SK-N-SH treated with all-trans-retinoic acid at 6 μM for 48 hours (cell line): ENCODE data around the gene RBFOX1.

Experiments
- ATAC-seq: fragments of 200-7000 bp; cut with Tn5 transposase; 3 replicates; pipeline ENCODE4 v1.9.1; 2020; ENCODE audit warnings: mild to moderate bottlenecking, moderate library complexity
- ARNTL ChIP-seq: fragments of 450-650 bp; formaldehyde crosslinking; IDR thresholded peaks from 2 replicates; pipeline ENCODE4 v1.5.0; 2020; ENCODE audit warnings: low read depth, mild to moderate bottlenecking, moderate library complexity, borderline replicate concordance
- BACH2 ChIP-seq: fragments of 250-450 bp; sonication (Bioruptor Pico); IDR thresholded peaks from 2 replicates; pipeline ENCODE4 v1.9.0; 2021; ENCODE audit warnings: mild to moderate bottlenecking, borderline replicate concordance
- CSDC2 ChIP-seq: fragments of 250-450 bp; sonication (Bioruptor Pico); IDR thresholded peaks from 2 replicates; pipeline ENCODE4 v1.5.0; 2020; ENCODE audit warnings: mild to moderate bottlenecking, moderate library complexity
- ESRRG ChIP-seq: fragments of 250-450 bp; sonication (Bioruptor Pico); IDR thresholded peaks from 2 replicates; pipeline ENCODE4 v1.6.1; 2021; ENCODE audit warnings: mild to moderate bottlenecking
- GLIS3 ChIP-seq: fragments of 250-450 bp; sonication (Bioruptor Pico); IDR thresholded peaks from 2 replicates; pipeline ENCODE4 v1.5.0; 2020; ENCODE audit warnings: mild to moderate bottlenecking, moderate library complexity
- ISL1 ChIP-seq: fragments of 250-450 bp; sonication (Bioruptor Pico); IDR thresholded peaks from 2 replicates; pipeline ENCODE4 v2.1.2; 2022; ENCODE audit warnings: mild to moderate bottlenecking, moderate library complexity
- RARB ChIP-seq: fragments of 250-450 bp; sonication (Bioruptor Pico); IDR thresholded peaks from 2 replicates; pipeline ENCODE4 v1.8.0; 2021; ENCODE audit warnings: mild to moderate bottlenecking, moderate library complexity
- SNAI2 ChIP-seq: fragments of 250-450 bp; sonication (Bioruptor Pico); IDR thresholded peaks from 2 replicates; pipeline ENCODE4 v1.5.0; 2020; ENCODE audit warnings: mild to moderate bottlenecking, moderate library complexity
- TCF4 ChIP-seq: fragments of 250-450 bp; sonication (Bioruptor Pico); IDR thresholded peaks from 2 replicates; pipeline ENCODE4 v1.8.0; 2021; ENCODE audit warnings: mild to moderate bottlenecking, moderate library complexity, borderline replicate concordance
- TOX ChIP-seq: fragments of 250-450 bp; sonication (Bioruptor Pico); IDR thresholded peaks from 2 replicates; pipeline ENCODE4 v1.8.0; 2021; ENCODE audit warnings: mild to moderate bottlenecking, moderate library complexity, borderline replicate concordance
- ZC3H10 ChIP-seq: fragments of 250-450 bp; sonication (Bioruptor Pico); IDR thresholded peaks from 2 replicates; pipeline ENCODE4 v1.5.1; 2021; ENCODE audit warnings: mild to moderate bottlenecking, moderate library complexity
- ZFP3 ChIP-seq: fragments of 250-450 bp; sonication (Bioruptor Pico); IDR thresholded peaks from 2 replicates; pipeline ENCODE4 v1.5.0; 2020; ENCODE audit warnings: mild to moderate bottlenecking, moderate library complexity
- ZFP30 ChIP-seq: fragments of 450-650 bp; formaldehyde crosslinking; IDR thresholded peaks from 2 replicates; pipeline ENCODE4 v1.5.0; 2022; ENCODE audit warnings: mild to moderate bottlenecking, moderate library complexity
- ZNF565 ChIP-seq: fragments of 450-650 bp; formaldehyde crosslinking; conservative IDR thresholded peaks from 2 replicates; pipeline ENCODE4 v1.5.0; 2020; ENCODE audit warnings: low read depth, mild to moderate bottlenecking, moderate library complexity
- ZNF8 ChIP-seq: fragments of 450-650 bp; formaldehyde crosslinking; IDR thresholded peaks from 2 replicates; pipeline ENCODE4 v1.5.0; 2020; ENCODE audit warnings: mild to moderate bottlenecking, moderate library complexity
- TF ChIP-seq, protein P1 (sequence below): fragments of 250-450 bp; sonication (Bioruptor Pico); IDR thresholded peaks from 2 replicates; pipeline ENCODE4 v1.5.1; 2020; ENCODE audit warnings: low read depth, mild to moderate bottlenecking, moderate library complexity
- TF ChIP-seq, protein P2 (sequence below): fragments of 250-450 bp; sonication (Bioruptor Pico); IDR thresholded peaks from 2 replicates; pipeline ENCODE4 v1.5.0; 2020; ENCODE audit warnings: mild to moderate bottlenecking, moderate library complexity
- TF ChIP-seq, protein P3 (sequence below): fragments of 250-450 bp; sonication (Bioruptor Pico); IDR thresholded peaks from 2 replicates; pipeline ENCODE4 v1.8.0; 2020; ENCODE audit warnings: mild to moderate bottlenecking, moderate library complexity, borderline replicate concordance
- TF ChIP-seq, protein P4 (sequence below): fragments of 250-450 bp; sonication (Bioruptor Pico); IDR thresholded peaks from 2 replicates; pipeline ENCODE4 v1.8.0; 2021; ENCODE audit warnings: low read depth, mild to moderate bottlenecking, moderate library complexity, borderline replicate concordance
- TF ChIP-seq, protein P5 (sequence below): fragments of 250-450 bp; sonication (Bioruptor Pico); IDR thresholded peaks from 2 replicates; pipeline ENCODE4 v1.5.1; 2021; ENCODE audit warnings: mild to moderate bottlenecking, moderate library complexity

Gene RBFOX1

DNA sequence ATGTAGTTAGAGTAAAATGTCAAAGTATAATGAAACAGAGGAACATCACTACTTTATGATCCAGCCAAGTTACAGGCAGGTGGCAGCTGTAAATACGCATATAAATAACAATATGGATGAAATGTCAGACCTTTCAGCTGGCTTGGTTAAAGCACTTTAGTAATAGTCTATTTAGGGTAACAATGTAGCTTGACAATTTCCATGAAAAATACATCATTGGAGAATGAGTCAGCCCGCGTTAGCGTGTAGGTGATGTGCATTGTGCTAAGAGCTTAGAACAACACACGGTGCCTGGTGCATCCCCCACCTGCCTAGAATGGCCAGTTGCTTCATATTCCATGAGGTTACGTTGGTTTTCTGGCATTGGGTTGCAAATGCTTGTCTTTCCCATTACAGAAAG lies 119.4 kb downstream of the RBFOX1 start (continued):
- no peak for TF ChIP-seq RARB (CRISPR knock-in tag)
- no peak for TF ChIP-seq ISL1 (CRISPR knock-in tag)
- TF ChIP-seq BACH2 (CRISPR knock-in tag): no peak
- TF ChIP-seq ESRRG (CRISPR knock-in tag): no peak
- no peak for TF ChIP-seq ZFP30 (CRISPR knock-in tag)
- no peak for TF ChIP-seq ZFP3 (CRISPR knock-in tag)
- TF ChIP-seq CSDC2 (CRISPR knock-in tag): no peak
- no peak for TF ChIP-seq SNAI2 (CRISPR knock-in tag)
- TF ChIP-seq, all 23 proteins: peak for 0

DNA sequence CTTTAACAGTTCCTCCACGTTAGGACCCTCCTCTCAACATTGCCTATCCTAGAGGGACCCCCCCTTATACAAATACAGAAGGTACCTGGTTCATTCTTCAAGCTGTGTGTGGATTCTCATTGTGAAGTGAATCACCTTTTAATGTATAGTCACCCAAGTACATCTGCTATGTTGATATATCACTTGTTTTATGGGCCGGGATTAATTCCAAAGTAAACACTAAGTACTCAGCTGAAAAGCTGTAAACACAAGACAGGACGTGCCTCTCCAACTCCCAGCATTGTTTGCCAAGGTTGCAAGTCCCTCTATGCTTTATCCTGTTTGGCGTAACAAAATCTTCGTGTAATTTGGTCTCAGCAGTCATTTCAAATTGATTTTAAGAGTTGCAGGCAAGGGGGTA lies 123.6 kb downstream of the RBFOX1 start:
- ATAC-seq: no peak

DNA sequence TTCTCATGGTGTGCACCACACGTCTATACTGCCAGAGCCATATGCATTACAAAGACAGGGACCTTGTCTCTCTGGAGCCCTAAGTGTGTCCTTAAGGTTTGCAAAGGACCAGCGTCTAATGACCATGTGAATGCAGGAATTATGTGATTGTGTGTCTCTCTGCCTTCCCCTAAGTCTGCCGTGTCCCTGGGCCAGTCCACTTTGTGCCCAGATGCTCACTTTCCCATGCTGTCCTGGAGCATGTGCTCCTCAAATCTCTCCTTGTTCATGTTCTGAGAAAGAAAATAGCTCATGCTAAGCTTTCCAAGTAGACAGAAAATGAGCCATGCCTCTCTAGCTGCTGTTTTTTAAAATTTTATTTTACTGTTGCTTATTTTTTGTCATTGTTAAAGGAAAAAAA lies 125.5 kb downstream of the RBFOX1 start:
- TF ChIP-seq ZNF565 (CRISPR knock-in tag) (no peak), ZNF8 (CRISPR knock-in tag) (no peak), TOX (no peak), ESRRG (CRISPR knock-in tag) (no peak), BACH2 (CRISPR knock-in tag) (no peak), TCF4 (CRISPR knock-in tag) (no peak), ZFP30 (CRISPR knock-in tag) (no peak), GLIS3 (CRISPR knock-in tag) (no peak), ARNTL (no peak)
- TF ChIP-seq, protein P1, sequence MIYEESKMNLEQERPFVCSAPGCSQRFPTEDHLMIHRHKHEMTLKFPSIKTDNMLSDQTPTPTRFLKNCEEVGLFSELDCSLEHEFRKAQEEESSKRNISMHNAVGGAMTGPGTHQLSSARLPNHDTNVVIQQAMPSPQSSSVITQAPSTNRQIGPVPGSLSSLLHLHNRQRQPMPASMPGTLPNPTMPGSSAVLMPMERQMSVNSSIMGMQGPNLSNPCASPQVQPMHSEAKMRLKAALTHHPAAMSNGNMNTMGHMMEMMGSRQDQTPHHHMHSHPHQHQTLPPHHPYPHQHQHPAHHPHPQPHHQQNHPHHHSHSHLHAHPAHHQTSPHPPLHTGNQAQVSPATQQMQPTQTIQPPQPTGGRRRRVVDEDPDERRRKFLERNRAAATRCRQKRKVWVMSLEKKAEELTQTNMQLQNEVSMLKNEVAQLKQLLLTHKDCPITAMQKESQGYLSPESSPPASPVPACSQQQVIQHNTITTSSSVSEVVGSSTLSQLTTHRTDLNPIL (CRISPR knock-in tag): no peak
- TF ChIP-seq, protein P2, sequence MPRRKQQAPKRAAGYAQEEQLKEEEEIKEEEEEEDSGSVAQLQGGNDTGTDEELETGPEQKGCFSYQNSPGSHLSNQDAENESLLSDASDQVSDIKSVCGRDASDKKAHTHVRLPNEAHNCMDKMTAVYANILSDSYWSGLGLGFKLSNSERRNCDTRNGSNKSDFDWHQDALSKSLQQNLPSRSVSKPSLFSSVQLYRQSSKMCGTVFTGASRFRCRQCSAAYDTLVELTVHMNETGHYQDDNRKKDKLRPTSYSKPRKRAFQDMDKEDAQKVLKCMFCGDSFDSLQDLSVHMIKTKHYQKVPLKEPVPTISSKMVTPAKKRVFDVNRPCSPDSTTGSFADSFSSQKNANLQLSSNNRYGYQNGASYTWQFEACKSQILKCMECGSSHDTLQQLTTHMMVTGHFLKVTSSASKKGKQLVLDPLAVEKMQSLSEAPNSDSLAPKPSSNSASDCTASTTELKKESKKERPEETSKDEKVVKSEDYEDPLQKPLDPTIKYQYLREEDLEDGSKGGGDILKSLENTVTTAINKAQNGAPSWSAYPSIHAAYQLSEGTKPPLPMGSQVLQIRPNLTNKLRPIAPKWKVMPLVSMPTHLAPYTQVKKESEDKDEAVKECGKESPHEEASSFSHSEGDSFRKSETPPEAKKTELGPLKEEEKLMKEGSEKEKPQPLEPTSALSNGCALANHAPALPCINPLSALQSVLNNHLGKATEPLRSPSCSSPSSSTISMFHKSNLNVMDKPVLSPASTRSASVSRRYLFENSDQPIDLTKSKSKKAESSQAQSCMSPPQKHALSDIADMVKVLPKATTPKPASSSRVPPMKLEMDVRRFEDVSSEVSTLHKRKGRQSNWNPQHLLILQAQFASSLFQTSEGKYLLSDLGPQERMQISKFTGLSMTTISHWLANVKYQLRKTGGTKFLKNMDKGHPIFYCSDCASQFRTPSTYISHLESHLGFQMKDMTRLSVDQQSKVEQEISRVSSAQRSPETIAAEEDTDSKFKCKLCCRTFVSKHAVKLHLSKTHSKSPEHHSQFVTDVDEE (CRISPR knock-in tag): no peak
- TF ChIP-seq, protein P3, sequence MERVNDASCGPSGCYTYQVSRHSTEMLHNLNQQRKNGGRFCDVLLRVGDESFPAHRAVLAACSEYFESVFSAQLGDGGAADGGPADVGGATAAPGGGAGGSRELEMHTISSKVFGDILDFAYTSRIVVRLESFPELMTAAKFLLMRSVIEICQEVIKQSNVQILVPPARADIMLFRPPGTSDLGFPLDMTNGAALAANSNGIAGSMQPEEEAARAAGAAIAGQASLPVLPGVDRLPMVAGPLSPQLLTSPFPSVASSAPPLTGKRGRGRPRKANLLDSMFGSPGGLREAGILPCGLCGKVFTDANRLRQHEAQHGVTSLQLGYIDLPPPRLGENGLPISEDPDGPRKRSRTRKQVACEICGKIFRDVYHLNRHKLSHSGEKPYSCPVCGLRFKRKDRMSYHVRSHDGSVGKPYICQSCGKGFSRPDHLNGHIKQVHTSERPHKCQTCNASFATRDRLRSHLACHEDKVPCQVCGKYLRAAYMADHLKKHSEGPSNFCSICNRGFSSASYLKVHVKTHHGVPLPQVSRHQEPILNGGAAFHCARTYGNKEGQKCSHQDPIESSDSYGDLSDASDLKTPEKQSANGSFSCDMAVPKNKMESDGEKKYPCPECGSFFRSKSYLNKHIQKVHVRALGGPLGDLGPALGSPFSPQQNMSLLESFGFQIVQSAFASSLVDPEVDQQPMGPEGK (CRISPR knock-in tag): no peak
- TF ChIP-seq, protein P4, sequence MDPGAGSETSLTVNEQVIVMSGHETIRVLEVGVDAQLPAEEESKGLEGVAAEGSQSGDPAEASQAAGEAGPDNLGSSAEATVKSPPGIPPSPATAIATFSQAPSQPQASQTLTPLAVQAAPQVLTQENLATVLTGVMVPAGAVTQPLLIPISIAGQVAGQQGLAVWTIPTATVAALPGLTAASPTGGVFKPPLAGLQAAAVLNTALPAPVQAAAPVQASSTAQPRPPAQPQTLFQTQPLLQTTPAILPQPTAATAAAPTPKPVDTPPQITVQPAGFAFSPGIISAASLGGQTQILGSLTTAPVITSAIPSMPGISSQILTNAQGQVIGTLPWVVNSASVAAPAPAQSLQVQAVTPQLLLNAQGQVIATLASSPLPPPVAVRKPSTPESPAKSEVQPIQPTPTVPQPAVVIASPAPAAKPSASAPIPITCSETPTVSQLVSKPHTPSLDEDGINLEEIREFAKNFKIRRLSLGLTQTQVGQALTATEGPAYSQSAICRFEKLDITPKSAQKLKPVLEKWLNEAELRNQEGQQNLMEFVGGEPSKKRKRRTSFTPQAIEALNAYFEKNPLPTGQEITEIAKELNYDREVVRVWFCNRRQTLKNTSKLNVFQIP: no peak
- TF ChIP-seq, protein P5, sequence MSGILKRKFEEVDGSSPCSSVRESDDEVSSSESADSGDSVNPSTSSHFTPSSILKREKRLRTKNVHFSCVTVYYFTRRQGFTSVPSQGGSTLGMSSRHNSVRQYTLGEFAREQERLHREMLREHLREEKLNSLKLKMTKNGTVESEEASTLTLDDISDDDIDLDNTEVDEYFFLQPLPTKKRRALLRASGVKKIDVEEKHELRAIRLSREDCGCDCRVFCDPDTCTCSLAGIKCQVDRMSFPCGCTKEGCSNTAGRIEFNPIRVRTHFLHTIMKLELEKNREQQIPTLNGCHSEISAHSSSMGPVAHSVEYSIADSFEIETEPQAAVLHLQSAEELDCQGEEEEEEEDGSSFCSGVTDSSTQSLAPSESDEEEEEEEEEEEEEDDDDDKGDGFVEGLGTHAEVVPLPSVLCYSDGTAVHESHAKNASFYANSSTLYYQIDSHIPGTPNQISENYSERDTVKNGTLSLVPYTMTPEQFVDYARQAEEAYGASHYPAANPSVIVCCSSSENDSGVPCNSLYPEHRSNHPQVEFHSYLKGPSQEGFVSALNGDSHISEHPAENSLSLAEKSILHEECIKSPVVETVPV (CRISPR knock-in tag): no peak
- TF ChIP-seq, all 23 proteins: peak for 0
- no peak for ATAC-seq

More for the DNA sequence above, 123.6 kb downstream of the RBFOX1 start:
- TF ChIP-seq ZC3H10 (CRISPR knock-in tag): no peak
- TF ChIP-seq, protein P2 (CRISPR knock-in tag): no peak
